ENCODE measurements around the gene GALNT10.
A peak's percentile ranks its signal among the peaks of the same experiment; 100 is the strongest.

Gene GALNT10

GRCh38 chr5:154316223-154316935, 125.8 kb downstream of the GALNT10 start:
- no peak for DNase-seq (ENCODE audit: low read depth)
- TF ChIP-seq CTCF (IDR thresholded peaks at IDR 0.05; ENCODE audit: low read length, missing control alignments): no peak
- no peak overlapping the region for H3K4me3 ChIP-seq (replicated peaks; ENCODE audit: low read depth, low read length)

- TF ChIP-seq CTCF (IDR thresholded peaks at IDR 0.05; ENCODE audit: low read length, missing control alignments): no peak
- no peak for DNase-seq (ENCODE audit: low read depth)
- H3K4me3 ChIP-seq (replicated peaks; ENCODE audit: low read depth, low read length): no peak overlapping the region
Measured at GRCh38 chr5:154317916-154318315, 127.4 kb downstream of the GALNT10 start.

- DNase-seq (ENCODE audit: low read depth): no peak
- no peak for TF ChIP-seq CTCF (IDR thresholded peaks at IDR 0.05; ENCODE audit: low read length, missing control alignments)
- no peak overlapping the region for H3K4me3 ChIP-seq (replicated peaks; ENCODE audit: low read depth, low read length)
Measured at GRCh38 chr5:154318691-154319090, 128.2 kb downstream of the GALNT10 start.

GRCh38 chr5:154319736-154320135, 129.2 kb downstream of the GALNT10 start:
- no peak for DNase-seq (ENCODE audit: low read depth)
- H3K4me3 ChIP-seq (replicated peaks; ENCODE audit: low read depth, low read length): no peak overlapping the region
- TF ChIP-seq CTCF (IDR thresholded peaks at IDR 0.05; ENCODE audit: low read length, missing control alignments): no peak

- TF ChIP-seq CTCF (IDR thresholded peaks at IDR 0.05; ENCODE audit: low read length, missing control alignments): no peak
- no peak overlapping the region for H3K4me3 ChIP-seq (replicated peaks; ENCODE audit: low read depth, low read length)
- peak; percentile 44 for DNase-seq (ENCODE audit: low read depth)
Measured at GRCh38 chr5:154320224-154321089, 129.9 kb downstream of the GALNT10 start.

- DNase-seq (ENCODE audit: low read depth): no peak
- TF ChIP-seq CTCF (IDR thresholded peaks at IDR 0.05; ENCODE audit: low read length, missing control alignments): no peak
- H3K4me3 ChIP-seq (replicated peaks; ENCODE audit: low read depth, low read length): no peak overlapping the region
Measured at GRCh38 chr5:154321546-154321945, 131.0 kb downstream of the GALNT10 start.

All from fibroblast of pulmonary artery (primary cell).